NCI-H345 treated with DMSO at 0.1 percent for 48 hours (cell line): Measurements from ENCODE around the gene SPATA7.
A peak's percentile ranks its signal among the peaks of the same experiment; 100 is the strongest.
"Not testable (repeated sequence)": the region's sequence is repeated elsewhere in the genome, so short reads cannot be mapped to it uniquely, and the experiment has no call there.

Experiments used
- DNase-seq: peaks from one replicate; lab custom pipeline; 2025; ENCODE audit not compliant: unreplicated experiment; lab: John Stamatoyannopoulos, UW

SPATA7 gene

DNA sequence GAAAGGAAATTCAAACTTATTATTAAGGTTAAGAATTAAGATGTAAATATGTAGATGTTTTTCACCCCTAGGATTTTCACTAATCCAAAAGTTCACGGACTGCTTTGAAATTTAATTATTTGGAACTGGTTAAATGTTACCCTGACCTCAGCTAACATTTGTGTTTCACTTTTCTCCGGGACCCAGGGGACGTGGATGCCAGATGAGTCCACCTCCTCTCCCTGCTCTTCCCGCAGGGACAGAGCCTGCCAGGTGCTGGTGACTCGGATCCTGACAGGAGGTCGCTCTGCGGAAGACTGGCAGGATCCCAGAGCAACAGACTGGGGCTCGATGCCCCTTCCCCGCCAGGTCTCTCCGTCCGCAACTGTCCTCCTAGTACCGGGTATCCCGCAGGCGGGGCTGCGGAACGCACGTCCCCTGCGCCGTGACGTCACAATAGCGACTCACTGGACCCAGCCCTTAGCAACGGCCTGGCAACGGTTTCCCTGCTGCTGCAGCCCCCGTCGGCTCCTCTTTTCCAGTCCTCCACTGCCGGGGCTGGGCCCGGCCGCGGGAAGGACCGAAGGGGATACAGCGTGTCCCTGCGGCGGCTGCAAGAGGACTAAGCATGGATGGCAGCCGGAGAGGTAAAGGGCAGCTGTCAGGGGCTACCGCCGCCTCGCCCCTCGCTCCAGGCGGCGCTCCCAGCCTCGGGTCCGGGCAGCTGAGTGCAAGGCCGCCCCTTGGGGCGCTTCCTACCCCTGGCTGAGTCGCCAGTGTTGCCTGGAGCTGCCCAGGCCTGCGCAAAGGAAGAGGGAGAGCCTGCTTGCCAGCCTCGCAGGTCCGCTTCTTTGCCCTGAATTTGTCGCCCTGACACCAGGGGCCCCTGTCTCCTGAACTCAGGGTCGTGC is at the start of gene SPATA7:
Gene SPATA7 (plus strand): TSS at position 446 of the 890 bp plus-strand sequence. CDS start 162 bp downstream, at position 608.
- peak; percentile 76 for DNase-seq

GRCh38 chr14:88340357-88340756 is 45.1 kb upstream of the SPATA7 start:
- no peak for DNase-seq

DNA sequence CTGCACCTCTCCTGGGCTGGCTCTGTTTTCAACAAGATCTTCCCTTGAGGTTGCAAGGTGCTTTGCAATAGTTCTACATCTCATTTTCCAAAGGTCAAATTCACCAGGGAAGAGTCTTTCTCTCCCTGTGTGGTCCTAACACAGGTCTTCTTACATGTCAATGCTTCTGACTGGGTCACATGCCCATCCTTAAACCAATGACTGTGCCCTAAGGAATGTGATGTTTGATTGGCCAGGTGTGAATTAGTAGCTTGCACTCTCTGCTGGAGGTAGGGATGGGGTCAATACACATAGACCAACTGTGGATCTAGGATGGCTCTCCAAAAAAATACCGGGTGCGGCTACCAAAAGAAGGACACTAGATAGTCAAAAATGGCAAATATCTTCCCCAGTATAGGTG is 42.5 kb upstream of the SPATA7 start:
- DNase-seq, result no peak

GRCh38 chr14:88346048-88346639 is 39.3 kb upstream of the SPATA7 start:
- DNase-seq, result peak; percentile 13

GRCh38 chr14:88348546-88348945 is 36.9 kb upstream of the SPATA7 start:
- no peak for DNase-seq

GRCh38 chr14:88351966-88352691 is 33.3 kb upstream of the SPATA7 start:
- DNase-seq, result peak; percentile 58

GRCh38 chr14:88352698-88353097 is 32.8 kb upstream of the SPATA7 start:
- no peak for DNase-seq

DNA sequence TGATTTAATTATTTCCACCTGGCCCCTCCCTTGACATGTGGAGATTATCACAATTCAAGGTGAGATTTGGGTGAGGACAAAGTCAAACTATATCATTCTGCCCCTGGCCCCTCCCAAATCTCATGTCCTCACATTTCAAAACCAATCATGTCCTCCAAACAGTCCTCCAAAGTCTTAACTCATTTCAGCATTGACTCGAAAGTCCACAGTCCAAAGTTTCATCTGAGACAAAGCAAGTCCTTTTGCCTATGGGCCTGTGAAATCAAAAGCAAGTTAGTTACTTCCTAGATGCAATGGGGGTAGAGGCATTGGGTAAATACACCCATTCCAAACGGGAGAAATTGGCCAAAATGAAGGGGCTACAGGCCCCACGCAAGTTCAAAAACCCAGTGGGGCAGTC is 31.1 kb upstream of the SPATA7 start:
- no peak for DNase-seq

GRCh38 chr14:88359500-88359899 is 26.0 kb upstream of the SPATA7 start:
- no peak for DNase-seq

DNA sequence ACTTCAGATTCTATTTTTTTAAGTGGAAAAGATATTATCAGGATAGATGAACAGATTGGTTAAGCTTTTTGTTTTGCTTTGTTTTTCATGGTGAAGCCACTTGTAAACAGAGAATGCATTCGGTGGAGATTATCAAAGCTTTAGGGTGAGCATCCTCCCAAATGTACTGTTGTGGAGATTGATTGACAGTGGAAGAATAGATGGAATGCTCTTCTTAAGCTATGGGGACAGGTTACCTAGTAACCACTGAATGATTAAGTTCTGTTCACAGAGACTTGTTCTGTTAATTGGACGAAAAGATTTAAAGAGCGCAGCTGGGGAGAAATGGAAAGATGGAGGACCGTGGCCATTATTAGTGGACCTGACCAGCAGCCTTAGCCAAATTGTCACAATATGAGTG is 21.8 kb upstream of the SPATA7 start:
- DNase-seq, result no peak

GRCh38 chr14:88364710-88365413 is 20.6 kb upstream of the SPATA7 start:
- no peak for DNase-seq

- DNase-seq, result no peak
Observed at GRCh38 chr14:88369496-88369895, 16.0 kb upstream of the SPATA7 start.

DNA sequence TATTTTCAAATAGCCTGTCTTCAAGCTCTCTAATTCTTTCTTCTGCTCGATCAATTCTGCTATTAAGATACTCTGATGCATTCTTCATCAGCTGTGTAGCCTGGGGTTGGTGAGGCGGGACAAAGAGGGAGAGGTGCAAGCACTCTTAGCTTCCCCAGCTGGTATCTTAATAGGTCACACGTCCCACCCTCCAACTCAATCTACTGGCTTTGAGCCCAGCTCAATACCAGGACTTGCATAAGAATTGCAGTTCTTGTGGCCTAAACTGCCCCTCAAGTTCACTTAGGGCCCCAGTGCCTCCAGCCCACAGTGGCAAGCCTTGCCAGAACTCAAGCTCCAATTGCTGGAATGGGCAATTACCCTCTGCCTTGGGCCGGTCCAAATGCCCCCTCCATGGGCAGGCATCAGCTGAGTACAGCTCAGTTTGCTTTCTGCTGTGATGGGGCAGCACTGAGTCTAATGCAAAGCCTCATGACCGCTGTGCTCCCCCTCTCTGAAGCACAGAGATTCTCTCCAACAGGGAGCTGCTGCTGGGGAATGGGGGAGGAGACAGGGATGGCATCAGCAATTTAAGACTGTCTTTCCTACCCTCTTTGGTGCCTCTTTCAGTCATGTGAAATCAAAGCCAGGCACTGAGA is 5.6 kb upstream of the SPATA7 start:
- no peak for DNase-seq

DNA sequence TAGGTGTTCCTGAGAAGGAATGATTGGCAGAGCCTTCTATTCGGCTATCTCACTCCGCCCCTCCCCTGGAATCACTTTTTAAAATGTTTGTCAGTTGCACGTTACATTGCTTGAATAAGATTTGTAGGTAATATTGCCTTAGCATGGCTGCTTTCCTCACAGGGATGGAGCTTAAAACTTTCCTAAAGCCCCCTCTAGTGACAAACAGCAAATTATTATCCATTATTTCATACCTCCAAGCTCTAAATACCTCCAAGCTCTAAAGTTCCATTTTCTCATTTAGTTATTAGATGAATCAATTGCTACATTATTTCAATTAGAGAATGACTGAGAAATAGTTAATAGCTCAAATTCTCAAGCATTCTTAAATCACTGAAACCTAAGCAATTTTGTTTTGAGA is 5.1 kb upstream of the SPATA7 start:
- no peak for DNase-seq

GRCh38 chr14:88381634-88382033 is 3.8 kb upstream of the SPATA7 start:
- DNase-seq, result not testable (repeated sequence)

DNA sequence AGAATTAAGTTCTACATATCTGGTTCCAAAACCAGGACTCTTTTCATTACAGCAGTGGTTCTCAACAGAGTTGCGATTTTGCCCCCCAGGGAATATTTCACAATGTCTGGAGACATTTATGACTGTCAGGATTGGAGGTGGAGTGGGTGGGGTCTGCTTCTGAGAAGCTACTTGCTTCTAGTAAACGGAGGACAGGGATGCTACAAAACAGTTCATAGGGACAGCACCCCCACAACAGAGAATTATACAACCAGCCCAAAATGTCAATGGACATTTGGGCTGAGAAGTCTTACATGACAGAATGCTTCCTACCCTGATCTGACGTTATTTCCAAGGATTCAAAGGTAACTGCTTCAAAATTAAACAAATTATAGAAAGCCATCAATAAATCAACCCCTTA is 739 bp upstream of the SPATA7 start:
- DNase-seq, result no peak

GRCh38 chr14:88386256-88386794 is 868 bp downstream of the SPATA7 start:
- DNase-seq, result no peak

DNA sequence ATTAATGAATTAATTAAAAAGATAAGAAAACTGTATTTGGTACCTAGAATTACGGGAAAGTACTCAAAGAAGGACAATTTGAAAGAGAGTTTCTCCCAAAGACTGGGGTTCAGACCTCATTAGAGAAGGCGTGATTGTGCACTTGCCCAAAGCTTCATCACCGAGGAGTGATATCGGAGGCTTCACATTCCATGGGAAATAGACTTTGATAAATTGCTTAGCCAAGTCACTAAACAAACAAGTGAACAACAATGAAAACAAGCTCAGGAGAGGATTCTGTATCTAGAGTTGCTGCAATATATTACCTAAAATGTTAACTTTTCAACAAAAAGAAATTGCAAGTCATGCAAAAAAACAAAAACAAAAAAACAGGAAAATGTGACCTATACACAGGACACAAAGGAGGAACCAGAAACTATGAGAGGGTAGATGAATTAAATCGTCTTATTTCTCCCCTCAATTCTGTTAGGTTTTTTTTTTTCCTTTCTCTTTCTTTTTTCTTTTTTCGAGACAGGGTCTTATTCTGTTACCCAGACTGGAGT is 3.4 kb downstream of the SPATA7 start:
- no peak for DNase-seq

DNA sequence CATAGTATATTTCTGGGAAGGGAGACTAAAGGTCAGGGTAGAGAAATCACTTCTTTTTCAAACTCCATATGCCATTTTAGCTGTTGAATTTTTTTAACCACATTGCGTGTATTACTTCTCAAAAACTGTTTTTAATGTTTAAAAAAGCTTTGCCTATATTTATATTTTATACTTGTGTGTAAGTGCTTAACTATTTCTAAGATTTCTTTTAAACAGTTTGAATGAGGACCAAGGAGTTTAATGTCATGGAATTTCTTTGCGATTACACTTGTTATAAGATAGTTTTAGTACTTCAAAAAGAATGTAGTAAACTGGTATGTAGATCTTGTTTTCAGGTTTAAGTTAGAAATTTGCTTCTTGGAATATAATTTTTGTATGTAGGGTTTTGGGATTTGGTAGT is 7.2 kb downstream of the SPATA7 start:
- DNase-seq, result no peak

GRCh38 chr14:88411039-88411438 is 25.6 kb downstream of the SPATA7 start:
- no peak for DNase-seq
